HepG2 (cell line): ENCODE data around the gene PAQR7. TPM values are rescaled to one million over a fixed set of nuclear protein-coding genes. Genes with fewer than 3 reads are reported as not detected.

Experiments used
- FOXO4 ChIP-seq: sonication (generic); formaldehyde crosslinking; conservative IDR thresholded peaks from 2 replicates; pipeline ENCODE4 v1.8.1; 2023; ENCODE audit warnings: missing genetic modification reagents
- HOXA5 ChIP-seq: sonication (generic); formaldehyde crosslinking; IDR thresholded peaks from 2 replicates; pipeline ENCODE4 v1.4.0; 2020; ENCODE audit warnings: missing genetic modification reagents
- MED1 ChIP-seq: sonication (generic); formaldehyde crosslinking; IDR thresholded peaks from 2 replicates; pipeline ENCODE4 v1.4.0; 2020; ENCODE audit warnings: missing genetic modification reagents
- MED8 ChIP-seq: sonication (generic); formaldehyde crosslinking; IDR thresholded peaks from 2 replicates; pipeline ENCODE4 v1.8.1; 2023; ENCODE audit warnings: mild to moderate bottlenecking, missing genetic modification reagents; ENCODE audit not compliant: insufficient replicate concordance
- NFYC ChIP-seq: IDR thresholded peaks from 2 replicates; pipeline ENCODE4 v1.6.1; 2016; ENCODE audit warnings: missing genetic modification reagents, missing compliant biosample characterization
- RFXAP ChIP-seq: sonication (generic); formaldehyde crosslinking; IDR thresholded peaks from 2 replicates; pipeline ENCODE4 v1.4.0; 2020; ENCODE audit warnings: missing genetic modification reagents, borderline replicate concordance
- SALL1 ChIP-seq: sonication (generic); formaldehyde crosslinking; IDR thresholded peaks from 2 replicates; pipeline ENCODE4 v1.8.0; 2022; ENCODE audit warnings: mild to moderate bottlenecking, missing genetic modification reagents
- SP140L ChIP-seq: sonication (generic); formaldehyde crosslinking; IDR thresholded peaks from 2 replicates; pipeline ENCODE4 v1.4.0; 2020; ENCODE audit warnings: missing genetic modification reagents, borderline replicate concordance
- SP5 ChIP-seq: IDR thresholded peaks from 2 replicates; pipeline ENCODE4 v1.6.1; 2016; ENCODE audit warnings: low read depth, borderline replicate concordance
- SPEN ChIP-seq: sonication (generic); formaldehyde crosslinking; IDR thresholded peaks from 2 replicates; pipeline ENCODE4 v1.5.1; 2020; ENCODE audit warnings: low read depth, mild to moderate bottlenecking, missing genetic modification reagents
- TARDBP ChIP-seq: sonication (generic); formaldehyde crosslinking; IDR thresholded peaks from 2 replicates; pipeline ENCODE4 v1.8.0; 2022; ENCODE audit warnings: mild to moderate bottlenecking, missing genetic modification reagents
- TEAD3 ChIP-seq: optimal IDR thresholded peaks from 2 replicates; pipeline ENCODE3; 2016; ENCODE audit warnings: borderline replicate concordance
- XRCC5 ChIP-seq: fragments of 200-400 bp; formaldehyde crosslinking; optimal IDR thresholded peaks from 2 replicates; pipeline ENCODE3; 2017; ENCODE audit warnings: mild to moderate bottlenecking, low read length
- ZFP91 ChIP-seq: sonication (generic); formaldehyde crosslinking; IDR thresholded peaks from 2 replicates; pipeline ENCODE4 v1.9.0; 2022; ENCODE audit warnings: missing genetic modification reagents, mild to moderate bottlenecking, borderline replicate concordance
- ZNF143 ChIP-seq: sonication (generic); formaldehyde crosslinking; IDR thresholded peaks from 2 replicates; pipeline ENCODE4 v1.4.0; 2020; ENCODE audit warnings: missing genetic modification reagents
- ZNF350 ChIP-seq: sonication (generic); formaldehyde crosslinking; IDR thresholded peaks from 2 replicates; pipeline ENCODE4 v1.4.0; 2020; ENCODE audit warnings: mild to moderate bottlenecking, low read depth, missing genetic modification reagents, borderline replicate concordance
- ZNF430 ChIP-seq: sonication (generic); formaldehyde crosslinking; IDR thresholded peaks from 2 replicates; pipeline ENCODE4 v1.9.0; 2021; ENCODE audit warnings: mild to moderate bottlenecking, missing genetic modification reagents
- ZNF530 ChIP-seq: sonication (generic); formaldehyde crosslinking; IDR thresholded peaks from 2 replicates; pipeline ENCODE4 v1.5.0; 2020; ENCODE audit warnings: low read depth, mild to moderate bottlenecking, missing genetic modification reagents
- ZNF552 ChIP-seq: sonication (generic); formaldehyde crosslinking; IDR thresholded peaks from 2 replicates; pipeline ENCODE4 v1.9.0; 2022; ENCODE audit warnings: missing genetic modification reagents, mild to moderate bottlenecking, borderline replicate concordance
- ZNF713 ChIP-seq: sonication (generic); formaldehyde crosslinking; IDR thresholded peaks from 2 replicates; pipeline ENCODE4 v1.4.0; 2020; ENCODE audit warnings: mild to moderate bottlenecking, missing genetic modification reagents
- polyA plus RNA-seq, 8 experiments: library from polyadenylated mRNA; depleted of rRNA in 3 of 8; stranded (reverse) in 7 of 8; unstranded in 1 of 8; fragments of >200 nt; fragmentation: Illumina TruSeq in 4 of 8; extraction: Trizol in 4 of 8; gene quantifications; 2 replicates each; pipeline versions ENCODE4 v1.2.1 to v1.2.3, GENCODE V29; 2011 to 2016; ENCODE audit warnings: low read depth in 4 of 8, missing spikeins in 1 of 8, mixed read lengths in 1 of 8; ENCODE audit not compliant: insufficient read depth in 1 of 8
- total RNA-seq, 5 experiments: library from RNA; depleted of rRNA; stranded (reverse); fragments of >200 nt; fragmentation: Illumina TruSeq; extraction: Trizol; gene quantifications; 2 replicates each; pipeline ENCODE4 v1.2.3, GENCODE V29; 2016; ENCODE audit warnings: low read depth in 1 of 5
- TF ChIP-seq, protein P1 (sequence below): sonication (generic); formaldehyde crosslinking; IDR thresholded peaks from 2 replicates; pipeline ENCODE4 v1.5.1; 2020; ENCODE audit warnings: mild to moderate bottlenecking, moderate library complexity, missing genetic modification reagents
- TF ChIP-seq, protein P2 (sequence below): sonication (generic); formaldehyde crosslinking; IDR thresholded peaks from 2 replicates; pipeline ENCODE4 v1.5.1; 2020; ENCODE audit warnings: missing genetic modification reagents, mild to moderate bottlenecking, borderline replicate concordance

PAQR7 gene
- total and polyA plus RNA-seq, 2 of the 13 experiments (the other 11 are each of a cell fraction or from before 2014, with no cell fraction given) = 13.2 to 16.6 TPM

- TF ChIP-seq ZNF143 (CRISPR knock-in tag) (peak; percentile 76; the same call in 1 of the 2 replicates), NFYC (CRISPR knock-in tag) (no peak), ZNF552 (CRISPR knock-in tag) (peak; percentile 21; the same call in 1 of the 2 replicates), ZNF430 (CRISPR knock-in tag) (0 out of 2 replicates have a peak, but pooled peaks have one; percentile 4), XRCC5 (peak; percentile 75), SALL1 (CRISPR knock-in tag) (peak; percentile 72; the same call in 1 of the 2 replicates), ZFP91 (peak; percentile 63; the same call in 1 of the 2 replicates), RFXAP (CRISPR knock-in tag) (0 out of 2 replicates have a peak, but pooled peaks have one; percentile 44), SP140L (CRISPR knock-in tag) (0 out of 2 replicates have a peak, but pooled peaks have one; percentile 34), MED1 (0 out of 2 replicates have a peak, but pooled peaks have one; percentile 29), SPEN (CRISPR knock-in tag) (0 out of 2 replicates have a peak, but pooled peaks have one; percentile 21), HOXA5 (0 out of 2 replicates have a peak, but pooled peaks have one; percentile 57), ZNF350 (peak; percentile 35; the same call in 1 of the 2 replicates), MED8 (CRISPR knock-in tag) (peak; percentile 38), TARDBP (peak; percentile 61; the same call in 1 of the 2 replicates), ZNF530 (CRISPR knock-in tag) (no peak), ZNF713 (CRISPR knock-in tag) (no peak), SP5 (CRISPR knock-in tag) (0 out of 2 replicates have a peak, but pooled peaks have one; percentile 39), FOXO4 (CRISPR knock-in tag) (no peak), TEAD3 (CRISPR knock-in tag) (peak; percentile 29)
- TF ChIP-seq, protein P1, sequence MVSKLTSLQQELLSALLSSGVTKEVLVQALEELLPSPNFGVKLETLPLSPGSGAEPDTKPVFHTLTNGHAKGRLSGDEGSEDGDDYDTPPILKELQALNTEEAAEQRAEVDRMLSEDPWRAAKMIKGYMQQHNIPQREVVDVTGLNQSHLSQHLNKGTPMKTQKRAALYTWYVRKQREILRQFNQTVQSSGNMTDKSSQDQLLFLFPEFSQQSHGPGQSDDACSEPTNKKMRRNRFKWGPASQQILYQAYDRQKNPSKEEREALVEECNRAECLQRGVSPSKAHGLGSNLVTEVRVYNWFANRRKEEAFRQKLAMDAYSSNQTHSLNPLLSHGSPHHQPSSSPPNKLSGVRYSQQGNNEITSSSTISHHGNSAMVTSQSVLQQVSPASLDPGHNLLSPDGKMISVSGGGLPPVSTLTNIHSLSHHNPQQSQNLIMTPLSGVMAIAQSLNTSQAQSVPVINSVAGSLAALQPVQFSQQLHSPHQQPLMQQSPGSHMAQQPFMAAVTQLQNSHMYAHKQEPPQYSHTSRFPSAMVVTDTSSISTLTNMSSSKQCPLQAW (CRISPR knock-in tag) = peak; percentile 77
- TF ChIP-seq, protein P2, sequence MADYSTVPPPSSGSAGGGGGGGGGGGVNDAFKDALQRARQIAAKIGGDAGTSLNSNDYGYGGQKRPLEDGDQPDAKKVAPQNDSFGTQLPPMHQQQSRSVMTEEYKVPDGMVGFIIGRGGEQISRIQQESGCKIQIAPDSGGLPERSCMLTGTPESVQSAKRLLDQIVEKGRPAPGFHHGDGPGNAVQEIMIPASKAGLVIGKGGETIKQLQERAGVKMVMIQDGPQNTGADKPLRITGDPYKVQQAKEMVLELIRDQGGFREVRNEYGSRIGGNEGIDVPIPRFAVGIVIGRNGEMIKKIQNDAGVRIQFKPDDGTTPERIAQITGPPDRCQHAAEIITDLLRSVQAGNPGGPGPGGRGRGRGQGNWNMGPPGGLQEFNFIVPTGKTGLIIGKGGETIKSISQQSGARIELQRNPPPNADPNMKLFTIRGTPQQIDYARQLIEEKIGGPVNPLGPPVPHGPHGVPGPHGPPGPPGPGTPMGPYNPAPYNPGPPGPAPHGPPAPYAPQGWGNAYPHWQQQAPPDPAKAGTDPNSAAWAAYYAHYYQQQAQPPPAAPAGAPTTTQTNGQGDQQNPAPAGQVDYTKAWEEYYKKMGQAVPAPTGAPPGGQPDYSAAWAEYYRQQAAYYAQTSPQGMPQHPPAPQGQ (CRISPR knock-in tag) = no peak
Measured at GRCh38 chr1:25895365-25895990, 20.0 kb upstream of the PAQR7 start (continued).
